SJSA1 (cell line): ENCODE data around the gene ATAD2B. TPM values are rescaled to one million over a fixed set of nuclear protein-coding genes. Genes with fewer than 3 reads are reported as not detected.
A peak's percentile ranks its signal among the peaks of the same experiment; 100 is the strongest.
"Not testable (repeated sequence)": the region's sequence is repeated elsewhere in the genome, so short reads cannot be mapped to it uniquely, and the experiment has no call there.

ENCODE experiments used
- DNase-seq, 2 experiments: peaks; one replicate each; pipeline ENCODE4 v3.0.0-alpha.2; 2015 to 2020; ENCODE audit warnings: low spot score in 2 of 2, low read depth in 1 of 2
- H3K27ac ChIP-seq: fragments of 250-450 bp; sonication (Bioruptor Pico); 2 replicates; pipeline ENCODE4 v1.5.1; 2020; ENCODE audit warnings: mild to moderate bottlenecking, moderate library complexity
- H3K27me3 ChIP-seq: fragments of 250-450 bp; sonication (Bioruptor Pico); replicated peaks from 2 replicates; pipeline ENCODE4 v1.5.1; 2020; ENCODE audit warnings: mild to moderate bottlenecking, moderate library complexity
- H3K36me3 ChIP-seq: fragments of 250-450 bp; sonication (Bioruptor Pico); 2 replicates; pipeline ENCODE4 v1.5.1; 2020; ENCODE audit warnings: mild to moderate bottlenecking
- H3K4me1 ChIP-seq: fragments of 250-450 bp; sonication (Bioruptor Pico); replicated peaks from 2 replicates; pipeline ENCODE4 v1.6.1; 2021; ENCODE audit warnings: mild to moderate bottlenecking
- H3K4me3 ChIP-seq: fragments of 250-450 bp; sonication (Bioruptor Pico); 2 replicates; pipeline ENCODE4 v1.5.1; 2020; ENCODE audit warnings: mild to moderate bottlenecking
- H3K9me3 ChIP-seq: fragments of 250-450 bp; sonication (Bioruptor Pico); replicated peaks from 2 replicates; pipeline ENCODE4 v1.5.1; 2020; ENCODE audit warnings: mild to moderate bottlenecking
- total RNA-seq: library from RNA; depleted of rRNA; stranded (reverse); fragments of >200 nt; shearing (Covaris generic); gene quantifications from 2 replicates; pipeline ENCODE4 v1.2.3, GENCODE V29; 2014

ATAD2B gene
- total RNA-seq, 1 experiment from 2014 or later: 13.5 TPM

- H3K4me3 ChIP-seq: no peak overlapping the region
- no peaks in the 10 kb centered on the region for H3K9me3 ChIP-seq
- no peaks in the 10 kb centered on the region for H3K4me1 ChIP-seq
- no peak for DNase-seq
- no peak overlapping the region for H3K27ac ChIP-seq
- H3K36me3 ChIP-seq: peaks cover 16% of the 10 kb centered on the region; the same call in 1 of the 2 replicates
- H3K27me3 ChIP-seq: no peaks in the 10 kb centered on the region
Measured at GRCh38 chr2:23782126-23782525, 144.8 kb downstream of the ATAD2B start.

GRCh38 chr2:23780465-23780864 is 146.5 kb downstream of the ATAD2B start:
- H3K27ac ChIP-seq, H3K9me3 ChIP-seq, H3K4me3 ChIP-seq, H3K4me1 ChIP-seq, H3K36me3 ChIP-seq, DNase-seq, H3K27me3 ChIP-seq: not testable (repeated sequence)

- H3K4me3 ChIP-seq: no peak overlapping the region
- no peaks in the 10 kb centered on the region for H3K27me3 ChIP-seq
- no peaks in the 10 kb centered on the region for H3K4me1 ChIP-seq
- H3K9me3 ChIP-seq: no peaks in the 10 kb centered on the region
- H3K36me3 ChIP-seq: peaks cover 20% of the 10 kb centered on the region
- DNase-seq: no peak
- H3K27ac ChIP-seq: no peak overlapping the region
Measured at GRCh38 chr2:23777826-23778225, 149.1 kb downstream of the ATAD2B start.

GRCh38 chr2:23776021-23776420 is 150.9 kb downstream of the ATAD2B start:
- H3K4me3 ChIP-seq: no peak overlapping the region
- DNase-seq: no peak
- H3K27ac ChIP-seq: no peak overlapping the region
- H3K9me3 ChIP-seq: no peaks in the 10 kb centered on the region
- no peaks in the 10 kb centered on the region for H3K27me3 ChIP-seq
- peaks cover 24% of the 10 kb centered on the region for H3K36me3 ChIP-seq
- H3K4me1 ChIP-seq: no peaks in the 10 kb centered on the region

- H3K4me3 ChIP-seq: no peak overlapping the region
- no peaks in the 10 kb centered on the region for H3K4me1 ChIP-seq
- H3K27me3 ChIP-seq: no peaks in the 10 kb centered on the region
- peaks cover 26% of the 10 kb centered on the region for H3K36me3 ChIP-seq
- no peak overlapping the region for H3K27ac ChIP-seq
- no peak for DNase-seq
- H3K9me3 ChIP-seq: no peaks in the 10 kb centered on the region
Measured at GRCh38 chr2:23772684-23773083, 154.2 kb downstream of the ATAD2B start.

- no peak for DNase-seq
- H3K4me1 ChIP-seq: no peaks in the 10 kb centered on the region
- H3K4me3 ChIP-seq: no peak overlapping the region
- H3K27ac ChIP-seq: no peak overlapping the region
- H3K27me3 ChIP-seq: no peaks in the 10 kb centered on the region
- no peaks in the 10 kb centered on the region for H3K9me3 ChIP-seq
- H3K36me3 ChIP-seq: peaks cover 26% of the 10 kb centered on the region
Measured at GRCh38 chr2:23772056-23772455, 154.9 kb downstream of the ATAD2B start.

GRCh38 chr2:23769364-23769763 is 157.6 kb downstream of the ATAD2B start:
- Histone ChIP-seq H3K4me3 (no peak overlapping the region), H3K4me1 (0 out of 2 replicates have a peak, but pooled peaks cover 4% of the 10 kb centered on the region), H3K36me3 (peaks cover 26% of the 10 kb centered on the region), H3K9me3 (no peaks in the 10 kb centered on the region), H3K27ac (no peak overlapping the region), H3K27me3 (no peaks in the 10 kb centered on the region)
- no peak for DNase-seq

GRCh38 chr2:23767876-23768621 is 158.9 kb downstream of the ATAD2B start:
- H3K36me3 ChIP-seq: peaks cover 14% of the 10 kb centered on the region
- no peak for DNase-seq
- 0 out of 2 replicates have a peak, but pooled peaks cover 4% of the 10 kb centered on the region for H3K4me1 ChIP-seq
- no peaks in the 10 kb centered on the region for H3K9me3 ChIP-seq
- H3K27ac ChIP-seq: no peak overlapping the region
- no peaks in the 10 kb centered on the region for H3K27me3 ChIP-seq
- H3K4me3 ChIP-seq: no peak overlapping the region

- Histone ChIP-seq H3K9me3 (no peaks in the 10 kb centered on the region), H3K4me1 (peaks cover 20% of the 10 kb centered on the region), H3K4me3 (no peak overlapping the region), H3K27ac (no peak overlapping the region), H3K36me3 (peaks cover 10% of the 10 kb centered on the region), H3K27me3 (no peaks in the 10 kb centered on the region)
- DNase-seq: no peak
Measured at GRCh38 chr2:23762141-23762540, 164.8 kb downstream of the ATAD2B start.

GRCh38 chr2:23761638-23762037 is 165.3 kb downstream of the ATAD2B start:
- no peaks in the 10 kb centered on the region for H3K27me3 ChIP-seq
- H3K9me3 ChIP-seq: no peaks in the 10 kb centered on the region
- DNase-seq: no peak
- H3K27ac ChIP-seq: no peak overlapping the region
- H3K4me1 ChIP-seq: peaks cover 20% of the 10 kb centered on the region
- peaks cover 10% of the 10 kb centered on the region for H3K36me3 ChIP-seq
- H3K4me3 ChIP-seq: no peak overlapping the region

GRCh38 chr2:23760736-23761135 is 166.2 kb downstream of the ATAD2B start:
- H3K27me3 ChIP-seq: no peaks in the 10 kb centered on the region
- H3K4me1 ChIP-seq: peaks cover 15% of the 10 kb centered on the region
- peaks cover 10% of the 10 kb centered on the region for H3K36me3 ChIP-seq
- no peak overlapping the region for H3K4me3 ChIP-seq
- DNase-seq: peak in 1 of 2 experiments; percentile 28
- H3K27ac ChIP-seq: no peak overlapping the region
- no peaks in the 10 kb centered on the region for H3K9me3 ChIP-seq

GRCh38 chr2:23757686-23758433 is 169.1 kb downstream of the ATAD2B start:
- Histone ChIP-seq H3K27me3 (no peaks in the 10 kb centered on the region), H3K36me3 (peaks cover 16% of the 10 kb centered on the region), H3K27ac (peak overlapping the region; percentile 15; the same call in 1 of the 2 replicates), H3K9me3 (no peaks in the 10 kb centered on the region), H3K4me1 (peaks cover 28% of the 10 kb centered on the region), H3K4me3 (no peak overlapping the region)
- peak; percentile 57 to 63 for DNase-seq

- Histone ChIP-seq H3K36me3 (peaks cover 16% of the 10 kb centered on the region), H3K4me3 (no peak overlapping the region), H3K4me1 (peaks cover 28% of the 10 kb centered on the region), H3K9me3 (no peaks in the 10 kb centered on the region), H3K27me3 (no peaks in the 10 kb centered on the region), H3K27ac (no peak overlapping the region)
- DNase-seq: no peak
Measured at GRCh38 chr2:23756593-23757292, 170.2 kb downstream of the ATAD2B start.

GRCh38 chr2:23754970-23755369 is 172.0 kb downstream of the ATAD2B start:
- Histone ChIP-seq H3K4me3 (no peak overlapping the region), H3K4me1 (peaks cover 28% of the 10 kb centered on the region), H3K36me3 (peaks cover 16% of the 10 kb centered on the region), H3K27me3 (no peaks in the 10 kb centered on the region), H3K27ac (no peak overlapping the region), H3K9me3 (no peaks in the 10 kb centered on the region)
- DNase-seq: no peak
